ENCODE measurements around the gene MIX23. TPM values are rescaled to one million over a fixed set of nuclear protein-coding genes. Genes with fewer than 3 reads are reported as not detected.
A peak's percentile ranks its signal among the peaks of the same experiment; 100 is the strongest.

The MIX23 gene
- total and polyA plus RNA-seq, 9 donors: 26.8 to 36.7 (median 29.1) TPM

- no CpG with 5 or more reads among the region's 6 CpGs for WGBS (ENCODE audit: insufficient coverage)
- Histone ChIP-seq H3K4me1 (ENCODE audit: control insufficient read depth, insufficient read depth, low read length) (no peaks in the 10 kb centered on the region), H3K9me3 (replicated peaks; ENCODE audit: control insufficient read depth, low read depth, low read length) (no peaks in the 10 kb centered on the region), H3K27ac (ENCODE audit: low read length) (no peak within 1 kb of the TSS), H3K36me3 (ENCODE audit: control insufficient read depth, insufficient read depth, low read length) (no peaks in the 10 kb centered on the region), H3K4me3 (ENCODE audit: low read length) (no peak within 1 kb of the TSS), H3K27me3 (ENCODE audit: control insufficient read depth, insufficient read depth, low read length) (no peaks in the 10 kb centered on the region)
- DNase-seq: peak; percentile 7
Observed at GRCh38 chr3:122324871-122325323, 58.1 kb downstream of the MIX23 start, which contains the start of gene CSTA. CSTA (plus strand) TSS chr3:122325248; CDS start chr3:122325293, 45 bp downstream.

DNA sequence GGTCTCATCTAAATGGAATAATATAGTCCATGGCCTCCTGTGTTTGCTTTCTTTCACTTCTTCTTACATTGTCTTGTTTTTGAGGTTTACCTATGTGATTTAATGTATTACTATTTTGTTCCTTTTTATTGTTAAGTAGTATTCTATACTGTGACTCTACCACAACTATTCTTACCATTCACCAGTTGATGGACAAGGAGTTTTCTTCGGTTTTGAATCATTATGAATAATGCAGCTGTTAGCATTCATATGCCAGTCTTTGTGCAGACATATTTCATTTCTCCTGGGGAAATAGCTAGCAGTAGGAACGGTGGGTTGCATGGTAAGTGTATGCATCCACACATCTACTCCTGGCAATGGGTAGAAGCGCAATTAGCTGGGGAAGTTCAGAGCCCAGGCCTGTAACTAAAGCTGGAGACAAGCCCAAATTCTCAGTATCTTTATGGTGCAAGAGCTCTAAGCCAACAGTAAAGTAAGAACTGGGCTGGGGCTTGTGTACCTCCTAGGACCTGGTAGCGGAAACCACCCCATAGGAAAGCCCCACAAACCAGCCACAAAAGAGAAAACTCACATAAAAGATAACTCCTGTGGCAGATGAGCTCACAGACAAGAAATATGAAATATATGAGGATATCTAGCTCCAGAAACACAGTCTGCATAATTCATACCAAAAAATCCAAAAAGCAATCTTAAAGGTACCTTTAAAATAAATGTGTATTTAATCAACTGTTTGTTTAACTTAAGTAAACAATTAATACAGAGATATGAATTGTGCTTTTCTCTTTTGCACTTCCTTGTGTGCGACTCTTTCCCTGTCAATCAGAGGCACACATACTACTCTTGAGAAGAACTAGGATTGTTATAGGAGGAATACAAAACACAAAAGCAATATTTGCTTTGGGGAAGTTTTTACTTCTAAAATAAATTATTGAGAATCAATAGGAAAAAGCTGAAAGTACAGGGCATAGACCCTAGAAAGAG, 60.6 kb downstream of the MIX23 start:
- Histone ChIP-seq H3K4me1 (ENCODE audit: control insufficient read depth, insufficient read depth, low read length) (no peaks in the 10 kb centered on the region), H3K27ac (ENCODE audit: low read length) (no peak overlapping the region), H3K27me3 (ENCODE audit: control insufficient read depth, insufficient read depth, low read length) (no peaks in the 10 kb centered on the region), H3K4me3 (ENCODE audit: low read length) (no peak overlapping the region), H3K36me3 (ENCODE audit: control insufficient read depth, insufficient read depth, low read length) (no peaks in the 10 kb centered on the region), H3K9me3 (replicated peaks; ENCODE audit: control insufficient read depth, low read depth, low read length) (no peaks in the 10 kb centered on the region)
- no peak for DNase-seq
- 86% methylated on average over 1 of the region's 5 CpGs for WGBS (ENCODE audit: insufficient coverage)

DNA sequence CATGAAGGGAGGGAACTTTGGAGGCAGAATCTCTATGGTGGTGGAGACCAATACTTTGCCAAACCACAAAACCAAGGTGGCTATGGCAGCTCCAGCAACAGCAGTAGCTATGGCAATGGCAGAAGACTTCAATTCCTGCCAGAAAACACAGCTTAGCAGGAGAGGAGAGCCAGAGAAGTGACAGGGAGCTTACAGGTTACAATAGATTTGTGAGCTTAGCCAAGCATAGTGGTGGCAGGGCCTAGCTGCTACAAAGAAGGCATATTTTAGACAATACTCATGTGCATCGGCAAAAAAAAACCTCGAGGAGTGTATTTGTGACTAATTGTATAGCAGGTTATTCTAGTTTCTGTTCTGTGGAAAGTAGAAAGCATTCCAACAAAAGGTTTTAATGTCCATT, 64.4 kb downstream of the MIX23 start:
- Histone ChIP-seq H3K4me1 (ENCODE audit: control insufficient read depth, insufficient read depth, low read length) (no peaks in the 10 kb centered on the region), H3K9me3 (replicated peaks; ENCODE audit: control insufficient read depth, low read depth, low read length) (no peaks in the 10 kb centered on the region), H3K27me3 (ENCODE audit: control insufficient read depth, insufficient read depth, low read length) (peaks cover 2% of the 10 kb centered on the region), H3K36me3 (ENCODE audit: control insufficient read depth, insufficient read depth, low read length) (no peaks in the 10 kb centered on the region), H3K4me3 (ENCODE audit: low read length) (no peak overlapping the region), H3K27ac (ENCODE audit: low read length) (no peak overlapping the region)
- DNase-seq: no peak
- no CpG with 5 or more reads among the region's 2 CpGs for WGBS (ENCODE audit: insufficient coverage)

- no peak overlapping the region for H3K4me3 ChIP-seq (ENCODE audit: low read length)
- H3K36me3 ChIP-seq (ENCODE audit: control insufficient read depth, insufficient read depth, low read length): no peaks in the 10 kb centered on the region
- no peak overlapping the region for H3K27ac ChIP-seq (ENCODE audit: low read length)
- WGBS (ENCODE audit: insufficient coverage): 80% methylated on average over 1 of the region's 5 CpGs
- DNase-seq: no peak
- H3K9me3 ChIP-seq (replicated peaks; ENCODE audit: control insufficient read depth, low read depth, low read length): no peaks in the 10 kb centered on the region
- peaks cover 2% of the 10 kb centered on the region for H3K27me3 ChIP-seq (ENCODE audit: control insufficient read depth, insufficient read depth, low read length)
- no peaks in the 10 kb centered on the region for H3K4me1 ChIP-seq (ENCODE audit: control insufficient read depth, insufficient read depth, low read length)
Observed at GRCh38 chr3:122316368-122316767, 66.7 kb downstream of the MIX23 start.

GRCh38 chr3:122315619-122316018, 67.4 kb downstream of the MIX23 start:
- H3K9me3 ChIP-seq (replicated peaks; ENCODE audit: control insufficient read depth, low read depth, low read length): no peaks in the 10 kb centered on the region
- no peaks in the 10 kb centered on the region for H3K36me3 ChIP-seq (ENCODE audit: control insufficient read depth, insufficient read depth, low read length)
- no peak overlapping the region for H3K4me3 ChIP-seq (ENCODE audit: low read length)
- peaks cover 2% of the 10 kb centered on the region for H3K27me3 ChIP-seq (ENCODE audit: control insufficient read depth, insufficient read depth, low read length)
- no peak overlapping the region for H3K27ac ChIP-seq (ENCODE audit: low read length)
- no peak for DNase-seq
- no peaks in the 10 kb centered on the region for H3K4me1 ChIP-seq (ENCODE audit: control insufficient read depth, insufficient read depth, low read length)
- WGBS (ENCODE audit: insufficient coverage): 38% methylated on average over 3 of the region's 4 CpGs

DNA sequence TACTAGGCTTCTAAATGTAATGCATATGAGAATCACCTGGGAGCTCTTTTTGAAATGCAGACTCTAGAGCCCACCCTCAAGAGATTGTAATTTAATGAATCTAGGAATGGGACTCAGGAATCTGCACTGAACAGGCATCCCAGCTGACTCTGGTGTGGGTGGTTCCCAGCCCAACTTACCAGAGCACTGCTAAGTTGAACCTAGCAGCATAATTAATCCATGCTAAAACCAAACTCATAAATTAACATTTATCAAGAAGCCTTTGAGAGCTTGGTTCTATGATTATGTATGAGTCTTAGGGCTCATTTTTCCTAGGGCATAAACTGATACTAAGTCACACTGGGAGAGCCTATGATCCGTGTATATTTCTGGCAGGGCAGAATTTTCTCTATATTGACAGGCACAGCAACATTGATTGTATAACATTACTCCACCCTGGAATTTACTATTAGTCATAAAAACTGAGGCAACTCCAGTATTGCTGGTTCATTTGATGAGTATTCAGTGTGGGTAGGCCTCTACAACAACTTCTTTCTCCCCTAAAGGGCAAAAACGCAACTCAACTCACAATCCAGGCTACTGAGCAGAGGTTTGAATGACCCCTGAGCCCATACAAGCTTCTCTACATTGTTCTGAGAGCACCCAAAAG, 68.7 kb downstream of the MIX23 start:
- WGBS (ENCODE audit: insufficient coverage): no CpG with 5 or more reads among the region's 2 CpGs

DNA sequence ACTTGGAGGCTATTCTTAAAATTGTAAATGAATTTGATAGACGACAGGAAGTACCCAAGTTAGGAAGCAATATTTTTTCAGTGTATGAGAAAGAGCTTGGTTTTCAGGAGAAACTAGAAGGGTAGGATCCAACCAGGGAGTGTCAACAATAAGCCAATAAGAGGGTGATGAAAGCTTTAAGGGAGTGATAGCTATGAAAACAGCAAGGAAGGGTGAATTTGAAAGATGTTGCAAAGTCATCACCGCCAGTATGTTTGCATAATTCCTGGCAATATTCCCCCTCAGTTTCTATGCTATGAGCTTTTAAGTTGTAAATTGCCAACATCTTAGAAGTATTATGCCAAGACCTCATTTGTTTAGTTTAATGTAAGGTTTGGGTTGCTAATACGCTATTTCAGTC, 69.8 kb downstream of the MIX23 start:
- Histone ChIP-seq H3K9me3 (replicated peaks; ENCODE audit: control insufficient read depth, low read depth, low read length) (no peaks in the 10 kb centered on the region), H3K27ac (ENCODE audit: low read length) (no peak overlapping the region), H3K36me3 (ENCODE audit: control insufficient read depth, insufficient read depth, low read length) (no peaks in the 10 kb centered on the region), H3K4me3 (ENCODE audit: low read length) (no peak overlapping the region), H3K27me3 (ENCODE audit: control insufficient read depth, insufficient read depth, low read length) (peaks cover 2% of the 10 kb centered on the region), H3K4me1 (ENCODE audit: control insufficient read depth, insufficient read depth, low read length) (no peaks in the 10 kb centered on the region)
- DNase-seq: no peak
- 64% methylated on average over 1 of the region's 3 CpGs for WGBS (ENCODE audit: insufficient coverage)

More for the DNA sequence above, 68.7 kb downstream of the MIX23 start:
- no peaks in the 10 kb centered on the region for H3K4me1 ChIP-seq (ENCODE audit: control insufficient read depth, insufficient read depth, low read length)
- peaks cover 2% of the 10 kb centered on the region for H3K27me3 ChIP-seq (ENCODE audit: control insufficient read depth, insufficient read depth, low read length)
- H3K27ac ChIP-seq (ENCODE audit: low read length): no peak overlapping the region
- no peaks in the 10 kb centered on the region for H3K9me3 ChIP-seq (replicated peaks; ENCODE audit: control insufficient read depth, low read depth, low read length)
- no peak for DNase-seq
- H3K4me3 ChIP-seq (ENCODE audit: low read length): no peak overlapping the region
- H3K36me3 ChIP-seq (ENCODE audit: control insufficient read depth, insufficient read depth, low read length): no peaks in the 10 kb centered on the region

DNA sequence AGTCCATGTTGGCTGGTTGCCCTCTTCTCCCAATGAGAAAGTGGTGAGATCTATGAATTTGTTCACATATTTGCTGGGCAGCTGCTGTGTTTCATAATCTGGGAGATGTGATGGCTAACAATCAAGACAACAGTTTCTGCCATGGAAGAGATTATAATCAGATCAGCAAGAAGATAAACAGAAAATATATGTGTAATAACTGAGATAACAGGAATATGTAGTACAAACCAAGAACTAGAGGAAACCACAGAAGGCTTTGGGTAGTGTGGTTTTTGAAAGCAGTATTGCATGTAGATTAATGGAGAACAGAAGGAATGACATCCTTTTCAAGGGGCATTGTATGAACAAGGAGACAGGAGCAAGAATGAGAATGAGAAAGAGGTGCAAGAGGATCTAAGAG, 70.2 kb downstream of the MIX23 start:
- H3K27me3 ChIP-seq (ENCODE audit: control insufficient read depth, insufficient read depth, low read length): peaks cover 2% of the 10 kb centered on the region
- DNase-seq: no peak

GRCh38 chr3:122310361-122310760, 72.7 kb downstream of the MIX23 start:
- WGBS (ENCODE audit: insufficient coverage): no CpG with 5 or more reads among the region's 1 CpG
- H3K4me1 ChIP-seq (ENCODE audit: control insufficient read depth, insufficient read depth, low read length): no peaks in the 10 kb centered on the region
- no peaks in the 10 kb centered on the region for H3K36me3 ChIP-seq (ENCODE audit: control insufficient read depth, insufficient read depth, low read length)
- DNase-seq: no peak
- no peak overlapping the region for H3K4me3 ChIP-seq (ENCODE audit: low read length)
- no peaks in the 10 kb centered on the region for H3K9me3 ChIP-seq (replicated peaks; ENCODE audit: control insufficient read depth, low read depth, low read length)
- H3K27ac ChIP-seq (ENCODE audit: low read length): no peak overlapping the region
- peaks cover 1% of the 10 kb centered on the region for H3K27me3 ChIP-seq (ENCODE audit: control insufficient read depth, insufficient read depth, low read length)

More for the DNA sequence above, 70.2 kb downstream of the MIX23 start:
- H3K27ac ChIP-seq (ENCODE audit: low read length): no peak overlapping the region
- H3K9me3 ChIP-seq (replicated peaks; ENCODE audit: control insufficient read depth, low read depth, low read length): no peaks in the 10 kb centered on the region
- no peak overlapping the region for H3K4me3 ChIP-seq (ENCODE audit: low read length)
- no peaks in the 10 kb centered on the region for H3K36me3 ChIP-seq (ENCODE audit: control insufficient read depth, insufficient read depth, low read length)
- H3K4me1 ChIP-seq (ENCODE audit: control insufficient read depth, insufficient read depth, low read length): no peaks in the 10 kb centered on the region
